Activated CD4-positive, alpha-beta T cell treated with anti-CD3 and anti-CD28 coated beads for 4 hours (primary cell): Measurements from ENCODE around the gene STAT5A.
A peak's percentile ranks its signal among the peaks of the same experiment; 100 is the strongest.
"Not testable (repeated sequence)": the region's sequence is repeated elsewhere in the genome, so short reads cannot be mapped to it uniquely, and the experiment has no call there.

ENCODE experiments used
- DNase-seq, 2 donors: peaks; one replicate each; pipeline ENCODE4 v3.0.0-alpha.2; 2020

Gene STAT5A

GRCh38 chr17:42287977-42288802 is at the start of gene STAT5A:
Gene STAT5A (plus strand): TSS chr17:42288498. CDS start chr17:42289412, 914 bp downstream.
- DNase-seq, result peak; percentile 70

- DNase-seq, result not testable (repeated sequence)
Observed at GRCh38 chr17:42239576-42239975, 48.7 kb upstream of the STAT5A start.

GRCh38 chr17:42240201-42240600 is 48.1 kb upstream of the STAT5A start:
- no peak for DNase-seq

- not testable (repeated sequence) for DNase-seq
Observed at GRCh38 chr17:42240863-42241262, 47.4 kb upstream of the STAT5A start.

- no peak for DNase-seq
Observed at GRCh38 chr17:42241871-42242270, 46.4 kb upstream of the STAT5A start.

- no peak for DNase-seq
Observed at GRCh38 chr17:42243493-42243982, 44.8 kb upstream of the STAT5A start.

GRCh38 chr17:42244116-42244515 is 44.2 kb upstream of the STAT5A start:
- DNase-seq, result not testable (repeated sequence)

GRCh38 chr17:42245183-42245582 is 43.1 kb upstream of the STAT5A start:
- not testable (repeated sequence) for DNase-seq

- DNase-seq, result no peak
Observed at GRCh38 chr17:42246515-42246914, 41.8 kb upstream of the STAT5A start.

GRCh38 chr17:42247734-42248133 is 40.6 kb upstream of the STAT5A start:
- DNase-seq, result no peak

- DNase-seq, result peak; percentile 75 to 76
Observed at GRCh38 chr17:42248351-42249179, 39.7 kb upstream of the STAT5A start.

- DNase-seq, result peak in 1 of 2 donors; percentile 41
Observed at GRCh38 chr17:42249681-42250446, 38.4 kb upstream of the STAT5A start.

GRCh38 chr17:42251115-42251514 is 37.2 kb upstream of the STAT5A start:
- no peak for DNase-seq

- DNase-seq, result no peak
Observed at GRCh38 chr17:42252597-42253550, 35.4 kb upstream of the STAT5A start.

- no peak for DNase-seq
Observed at GRCh38 chr17:42253578-42253977, 34.7 kb upstream of the STAT5A start.

GRCh38 chr17:42255445-42255844 is 32.9 kb upstream of the STAT5A start:
- DNase-seq, result no peak

GRCh38 chr17:42260318-42260717 is 28.0 kb upstream of the STAT5A start:
- DNase-seq, result no peak

- DNase-seq, result not testable (repeated sequence)
Observed at GRCh38 chr17:42264366-42264765, 23.9 kb upstream of the STAT5A start.

- DNase-seq, result no peak
Observed at GRCh38 chr17:42266462-42266861, 21.8 kb upstream of the STAT5A start.

GRCh38 chr17:42266918-42267766 is 21.2 kb upstream of the STAT5A start:
- DNase-seq, result peak; percentile 51 to 57

GRCh38 chr17:42268236-42268635 is 20.1 kb upstream of the STAT5A start:
- no peak for DNase-seq
